Measurements from ENCODE around the gene OVCH1.
"Not testable (repeated sequence)": the region's sequence is repeated elsewhere in the genome, so short reads cannot be mapped to it uniquely, and the experiment has no call there.

OVCH1 gene

DNA sequence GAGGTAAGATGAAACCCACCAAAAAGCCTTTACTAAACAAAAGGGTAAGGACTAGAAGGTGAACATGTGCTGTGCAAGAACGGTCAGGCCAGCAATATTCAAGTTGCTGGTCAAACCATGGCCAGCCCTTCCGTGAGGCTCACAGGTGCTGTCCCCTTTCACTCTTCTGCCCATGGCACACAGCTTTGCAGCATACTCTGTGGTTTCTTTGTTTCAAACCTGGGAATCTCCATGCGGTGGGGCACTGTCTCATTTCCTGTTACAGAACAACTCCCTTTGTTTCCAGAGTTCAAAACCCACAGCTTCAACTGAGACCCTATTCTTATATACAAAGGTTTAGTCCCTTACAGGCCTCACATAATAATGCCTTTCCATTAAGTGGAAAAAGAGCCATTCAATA is 1.7 kb upstream of the OVCH1 start:
- FAIRE-seq = no peak

DNA sequence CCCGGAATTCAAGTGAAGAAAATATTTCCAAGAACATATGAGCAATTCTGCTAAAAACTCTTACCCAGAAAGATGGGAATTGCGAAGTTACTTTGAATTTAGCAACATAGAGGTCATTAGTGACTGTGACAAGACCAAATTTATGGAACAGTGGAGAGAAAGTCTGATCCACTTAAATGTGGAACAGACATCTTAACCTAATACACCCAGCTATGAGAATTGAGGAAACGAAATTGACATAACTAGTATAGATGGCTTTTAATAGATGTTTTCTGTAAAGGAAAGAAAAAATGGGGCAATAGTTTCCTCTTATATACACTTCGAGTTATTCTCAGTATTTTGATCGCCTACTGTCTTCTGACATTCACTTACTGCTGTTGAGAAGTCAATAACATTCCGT is 4.6 kb downstream of the OVCH1 start:
- FAIRE-seq = no peak

DNA sequence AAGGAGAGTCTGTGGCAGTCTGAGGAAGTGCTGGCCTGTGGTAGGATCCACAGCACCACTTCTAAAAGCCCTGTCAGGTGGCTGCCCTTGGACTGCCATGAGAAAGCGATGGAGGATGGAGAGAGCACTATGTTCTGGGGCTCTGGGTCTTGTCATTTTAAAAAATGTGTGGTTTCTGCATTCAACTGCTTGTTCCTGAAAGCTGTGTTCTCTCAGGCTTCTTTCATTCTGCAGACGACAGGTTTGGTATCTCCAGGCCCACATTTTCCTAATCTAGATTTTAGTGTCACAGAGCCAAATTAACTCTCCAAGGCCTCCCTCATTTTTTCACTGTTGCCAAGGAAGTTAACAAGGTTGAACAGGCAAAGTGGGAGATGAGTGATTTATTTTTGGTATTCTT is 10.5 kb downstream of the OVCH1 start:
- no peak for FAIRE-seq

DNA sequence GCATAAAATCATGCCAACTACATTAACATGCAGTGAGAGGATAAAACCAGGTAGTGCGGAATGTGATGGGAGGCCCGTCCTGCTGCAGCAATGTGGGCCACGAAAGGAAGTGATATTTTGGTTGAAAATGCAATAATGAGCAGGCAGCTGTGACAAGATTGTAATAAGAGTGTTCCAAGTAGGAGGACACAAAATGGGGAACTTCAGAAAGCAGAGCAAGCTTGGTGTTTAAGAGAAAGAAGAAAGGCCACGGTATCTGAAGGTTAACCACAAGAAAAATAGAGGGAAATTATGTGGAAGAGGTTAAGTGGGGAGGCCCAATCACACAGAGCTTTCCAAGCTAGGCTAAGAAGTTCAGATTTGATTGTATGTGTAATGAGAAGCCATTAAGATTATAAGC is 34.3 kb downstream of the OVCH1 start:
- FAIRE-seq = no peak

DNA sequence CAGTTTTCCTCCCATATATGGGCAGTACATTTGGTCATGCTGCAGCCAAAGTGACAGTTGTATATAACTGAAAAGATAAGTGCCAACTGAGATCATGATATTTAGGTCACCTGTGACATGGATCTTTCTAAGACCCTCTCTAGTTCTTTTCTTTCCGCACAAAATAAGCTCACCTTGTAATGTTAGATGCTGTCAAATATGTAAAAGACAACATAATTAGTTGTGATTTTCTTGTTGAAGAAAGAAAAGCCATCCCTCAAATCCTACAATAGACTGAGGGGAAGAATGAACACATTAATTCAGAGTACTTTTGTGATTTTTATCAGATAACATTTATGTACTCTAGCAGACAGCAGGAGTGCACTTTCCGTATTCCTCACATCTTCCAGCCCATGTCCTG is 37.4 kb downstream of the OVCH1 start:
- FAIRE-seq = no peak

DNA sequence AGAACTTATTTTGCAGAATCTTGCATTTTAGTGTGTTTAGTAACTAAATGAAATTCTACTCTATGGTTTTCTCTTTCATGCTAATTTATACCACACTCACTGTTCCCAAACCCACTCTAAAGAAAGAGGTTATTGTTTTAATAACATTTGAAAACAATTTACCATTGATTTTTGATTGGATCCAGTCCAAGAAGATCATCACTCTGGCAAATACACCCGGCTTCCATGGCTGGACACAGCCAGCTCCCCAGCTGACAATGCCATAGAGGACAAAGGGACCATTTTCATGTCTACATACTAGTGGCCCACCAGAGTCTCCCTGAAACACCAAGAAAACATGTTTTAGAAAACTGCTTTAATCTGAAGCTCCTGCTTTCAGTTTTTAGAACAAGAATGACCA is 42.4 kb downstream of the OVCH1 start:
- no peak for FAIRE-seq

DNA sequence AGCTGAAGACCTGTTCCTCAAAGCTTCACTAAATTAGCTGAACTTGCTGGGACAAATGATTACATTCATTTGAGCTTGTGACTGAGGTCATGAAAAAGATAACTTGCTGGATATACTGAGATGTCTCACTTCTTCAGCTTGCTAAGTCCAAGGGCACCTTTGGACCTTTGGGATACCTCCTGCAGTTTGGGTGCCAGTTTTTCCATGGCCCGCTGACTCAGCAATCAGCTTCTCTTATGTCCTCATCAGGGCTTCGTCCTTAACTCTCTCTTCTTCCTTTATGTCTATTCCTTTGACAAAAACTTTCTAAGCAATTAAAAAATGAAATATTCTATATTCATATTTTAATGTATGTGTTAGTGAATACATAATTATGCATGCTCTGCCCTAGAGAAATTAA is 45.6 kb downstream of the OVCH1 start:
- no peak for FAIRE-seq

DNA sequence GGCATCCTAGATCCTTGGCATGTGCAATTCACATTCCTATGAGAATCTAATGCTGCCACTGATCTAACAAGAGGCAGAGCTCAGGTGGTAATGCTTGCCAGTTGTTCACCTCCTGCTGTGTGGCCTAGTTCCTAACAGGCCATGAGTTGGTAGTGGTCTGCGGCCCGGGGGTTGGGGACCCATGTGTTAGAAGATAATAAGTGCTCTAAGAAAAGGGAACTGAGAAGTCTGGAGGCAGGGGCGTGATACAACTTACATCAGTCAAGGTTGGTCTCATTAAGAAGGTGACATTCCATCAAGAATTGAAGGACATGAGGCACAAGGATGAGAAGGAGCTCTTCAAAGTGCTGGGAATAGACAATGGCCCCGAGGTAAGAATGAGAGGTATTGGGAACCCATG is 49.3 kb downstream of the OVCH1 start:
- no peak for FAIRE-seq

DNA sequence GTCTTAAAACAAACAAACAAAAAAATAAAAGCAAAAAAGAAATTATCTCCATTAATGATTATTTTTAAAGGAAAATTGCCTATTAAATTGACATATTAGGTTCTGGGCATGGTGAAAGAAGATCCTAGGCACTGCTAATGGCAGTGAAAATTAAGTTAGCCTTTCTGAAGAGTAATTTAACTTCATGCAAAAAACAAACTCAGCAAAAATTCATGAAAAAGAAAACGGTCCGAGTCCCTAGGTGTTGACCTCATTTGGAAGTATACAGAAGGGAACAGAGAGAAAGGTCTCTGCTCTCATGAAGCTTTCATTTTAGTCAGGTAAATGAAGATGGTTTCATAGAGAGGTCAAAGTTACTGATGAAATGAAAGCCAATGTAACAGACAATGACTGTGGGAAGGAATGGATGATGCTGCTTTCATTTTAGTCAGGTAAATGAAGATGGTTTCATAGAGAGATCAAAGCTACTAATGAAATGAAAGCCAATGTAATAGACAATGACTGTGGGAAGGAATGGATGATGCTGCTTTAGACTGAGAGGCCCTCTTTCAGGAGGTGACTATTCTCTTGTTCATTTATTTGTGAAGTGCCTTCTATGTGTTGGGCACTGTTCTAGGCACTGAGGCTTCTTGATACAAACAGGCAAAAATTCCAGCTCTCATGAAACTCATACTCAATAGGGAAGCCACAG is 50.1 kb downstream of the OVCH1 start:
- FAIRE-seq = no peak

DNA sequence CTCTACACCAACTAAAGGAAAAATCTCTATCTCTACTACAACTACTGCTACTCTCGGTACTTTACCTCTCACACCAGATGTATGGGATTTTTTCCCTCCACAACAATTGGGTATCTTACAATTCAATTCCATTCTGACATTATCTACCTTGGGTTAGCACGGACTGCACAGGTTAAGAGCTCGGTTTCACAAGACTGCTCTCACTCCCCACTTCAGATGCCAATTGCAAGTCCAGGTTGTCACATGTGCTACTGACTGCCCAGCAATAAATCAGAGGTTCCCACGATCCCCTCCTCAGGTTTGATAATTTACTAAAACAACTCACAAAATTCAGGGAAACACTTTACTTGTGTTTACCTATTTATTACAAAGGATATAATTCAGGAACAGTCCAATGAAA is 58.0 kb downstream of the OVCH1 start:
- no peak for FAIRE-seq

DNA sequence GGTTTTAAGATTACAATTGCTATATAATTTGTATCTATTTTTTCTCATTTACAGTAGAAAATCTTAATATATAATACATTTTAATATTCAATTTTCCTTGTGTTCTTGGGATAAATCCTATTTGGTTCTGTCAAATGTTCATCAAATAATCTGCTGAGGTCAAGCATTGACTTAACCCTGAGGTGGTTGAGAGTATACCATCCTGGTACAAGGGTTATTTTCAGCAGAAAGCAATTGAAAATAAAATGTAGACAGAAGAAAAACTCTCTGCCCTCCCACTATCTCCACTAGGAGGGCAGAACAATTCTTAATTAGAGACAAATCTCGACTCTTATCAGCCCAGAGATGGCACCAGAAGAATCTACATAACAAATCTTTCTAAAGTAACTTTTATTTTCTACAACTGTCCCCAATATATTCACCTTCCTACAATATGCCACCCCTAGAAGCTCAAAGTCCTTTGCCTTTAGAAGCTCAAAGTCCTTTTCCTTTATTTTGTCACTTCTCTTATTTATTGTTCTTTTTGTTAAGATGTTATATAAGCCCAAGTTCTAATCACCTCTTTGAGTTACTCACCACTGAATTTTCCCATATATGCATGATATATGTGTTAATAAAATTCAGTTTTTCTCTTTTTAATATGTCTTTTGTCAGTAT is 58.6 kb downstream of the OVCH1 start:
- FAIRE-seq = no peak

DNA sequence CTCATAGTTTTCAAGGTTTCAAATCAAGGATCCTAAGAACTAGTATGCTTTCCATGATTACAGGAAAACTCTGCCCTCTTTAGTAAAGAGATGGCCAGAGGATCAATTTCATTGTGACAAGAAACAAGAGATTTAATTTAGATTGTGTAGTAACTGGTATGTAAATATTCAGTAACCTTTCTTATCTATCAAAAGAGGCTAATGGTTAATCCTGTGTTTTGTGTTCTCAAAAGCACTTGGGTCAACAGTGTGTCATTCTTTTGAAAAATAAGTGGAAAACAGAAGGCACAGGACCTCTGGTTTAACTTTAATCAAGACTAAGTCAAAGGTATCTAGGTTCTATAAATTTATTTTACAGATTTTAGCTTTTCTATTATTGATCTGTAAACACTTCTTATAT is 59.9 kb downstream of the OVCH1 start:
- FAIRE-seq = no peak

DNA sequence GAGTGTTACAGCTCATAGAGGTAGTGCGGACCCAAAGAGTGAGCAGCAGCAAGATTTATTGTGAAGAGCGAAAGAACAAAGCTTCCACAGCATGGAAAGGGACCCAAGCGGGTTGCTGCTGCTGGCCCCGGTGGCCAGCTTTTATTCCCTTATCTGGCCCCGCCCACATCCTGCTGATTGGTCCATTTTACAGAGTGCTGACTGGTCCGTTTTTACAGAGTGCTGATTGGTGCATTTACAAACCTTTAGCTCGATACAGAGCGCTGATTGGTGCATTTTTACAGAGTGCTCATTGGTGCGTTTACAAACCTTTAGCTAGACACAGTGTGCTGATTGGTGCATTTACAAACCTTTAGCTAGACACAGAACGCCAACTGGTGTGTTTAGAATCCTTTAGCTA is 60.7 kb downstream of the OVCH1 start:
- not testable (repeated sequence) for FAIRE-seq

DNA sequence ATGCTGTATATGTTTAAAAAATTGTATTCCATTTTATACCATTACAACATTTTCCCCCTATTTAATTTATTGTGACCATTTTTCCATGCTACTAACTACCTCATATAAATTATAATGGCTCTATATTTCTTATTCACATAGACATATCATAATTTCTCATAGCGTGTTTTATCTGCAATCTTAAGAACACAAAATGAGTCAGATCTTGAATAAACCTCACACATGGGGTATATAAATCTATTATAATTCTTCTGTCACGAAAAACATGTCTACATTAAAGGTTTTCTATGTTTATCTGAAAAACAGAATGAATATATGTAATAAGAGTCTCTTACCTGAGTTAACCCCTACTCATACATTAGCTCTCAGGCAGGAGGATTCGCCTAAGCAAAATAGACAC is 66.0 kb downstream of the OVCH1 start:
- no peak for FAIRE-seq

DNA sequence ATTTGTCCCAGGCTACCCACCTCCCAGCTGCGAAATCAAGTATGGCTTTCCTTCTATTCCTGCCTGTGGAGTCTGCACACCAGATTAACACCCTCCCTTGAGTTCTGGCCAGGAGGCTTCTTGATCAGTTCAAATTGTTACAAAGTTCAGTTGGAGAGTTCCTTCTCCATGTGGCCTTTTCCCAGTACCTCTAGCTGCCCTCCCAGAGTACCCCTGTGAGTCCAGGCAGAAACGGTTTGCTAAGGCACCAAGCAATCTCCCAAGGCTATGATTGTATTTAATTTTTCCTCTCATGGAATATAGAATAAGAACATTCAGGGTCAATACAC is 66.8 kb downstream of the OVCH1 start:
- no peak for FAIRE-seq

DNA sequence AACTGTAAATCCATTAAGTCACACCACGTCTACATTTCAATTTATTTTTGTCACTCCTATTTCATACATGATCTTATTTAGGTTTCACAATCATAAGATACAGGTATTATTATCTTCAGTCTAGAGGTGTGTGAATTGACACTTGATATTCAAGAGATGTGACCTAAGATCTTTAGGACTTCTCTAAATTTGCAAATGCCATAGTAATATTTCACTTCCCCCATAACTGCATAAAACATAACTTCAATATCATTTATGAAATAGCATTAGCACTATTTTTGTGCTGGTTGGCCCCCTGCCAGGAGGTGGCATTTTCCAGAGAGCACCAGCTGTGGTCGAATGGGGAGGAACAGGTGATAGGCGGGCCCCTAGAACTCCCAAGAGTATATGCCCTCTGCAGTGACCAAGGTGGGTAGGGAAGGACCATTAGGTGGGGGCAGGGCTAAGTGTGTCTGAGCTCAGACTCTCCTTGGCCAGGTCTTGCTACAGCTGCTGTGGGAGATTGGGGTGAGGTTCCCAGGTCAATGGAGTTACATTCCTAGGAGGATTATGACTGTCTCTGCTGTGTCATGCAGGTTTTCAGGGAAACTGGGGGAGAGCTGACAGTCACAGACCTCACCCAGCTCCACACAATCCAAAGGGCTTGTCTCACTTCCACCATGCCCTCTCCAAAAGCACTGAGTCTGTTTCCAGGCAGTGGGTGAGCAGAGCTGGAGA is 67.3 kb downstream of the OVCH1 start:
- FAIRE-seq = no peak

DNA sequence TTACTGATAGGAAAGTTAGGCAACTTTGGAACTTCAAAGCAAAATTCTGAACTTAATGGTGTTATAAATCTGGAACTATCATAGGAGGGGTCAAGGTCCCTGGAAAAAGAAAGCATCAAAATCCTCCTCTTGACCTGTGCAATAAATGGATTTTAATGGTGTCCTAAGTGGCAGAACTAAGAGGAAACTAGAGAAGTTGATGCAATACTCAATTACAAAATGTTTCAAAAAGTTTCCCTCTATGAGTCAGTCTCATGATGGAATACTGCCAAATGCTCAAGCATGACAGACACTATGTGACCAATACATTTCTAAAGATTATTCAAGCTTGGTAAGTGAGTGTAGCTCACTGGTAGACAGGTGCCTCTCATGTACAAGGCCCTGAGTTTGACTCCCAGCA is 68.9 kb downstream of the OVCH1 start:
- FAIRE-seq = no peak

DNA sequence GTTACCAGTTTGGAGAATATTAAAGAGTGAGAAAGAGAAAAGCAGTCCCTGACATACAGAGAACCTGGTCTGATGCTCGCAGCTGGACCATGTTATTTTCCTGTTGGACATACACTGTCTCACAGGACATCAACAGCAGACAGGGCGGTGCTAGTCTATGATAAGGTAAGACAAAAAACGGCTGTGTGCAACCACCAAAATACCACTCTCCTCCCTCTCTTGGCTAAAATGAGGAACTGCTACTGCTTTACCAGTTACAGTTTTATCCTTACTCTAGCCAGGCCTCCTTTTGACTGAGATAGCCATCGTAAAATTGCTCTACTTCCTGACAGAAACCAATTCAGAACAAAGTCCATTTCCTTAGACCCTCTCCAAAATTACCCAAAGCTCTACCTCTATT is 69.5 kb downstream of the OVCH1 start:
- FAIRE-seq = no peak

DNA sequence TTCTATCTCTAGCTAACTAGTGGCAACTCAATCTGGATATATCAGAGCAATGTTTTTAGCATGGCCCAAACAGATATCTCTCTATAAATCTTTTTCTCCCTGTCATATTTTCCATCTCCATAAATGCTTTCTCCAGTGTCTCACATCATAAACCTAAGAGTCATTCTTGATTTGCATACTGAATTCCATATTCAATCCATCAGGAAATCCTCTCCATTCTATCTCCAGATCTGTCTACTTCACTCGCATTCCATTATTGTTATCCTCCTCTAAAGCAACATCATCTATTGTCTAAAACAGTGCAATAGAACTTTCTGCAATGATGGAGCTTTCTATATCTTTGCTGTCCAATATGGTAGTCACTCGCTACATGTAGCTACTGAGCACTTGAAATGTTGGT is 71.0 kb downstream of the OVCH1 start:
- no peak for FAIRE-seq

DNA sequence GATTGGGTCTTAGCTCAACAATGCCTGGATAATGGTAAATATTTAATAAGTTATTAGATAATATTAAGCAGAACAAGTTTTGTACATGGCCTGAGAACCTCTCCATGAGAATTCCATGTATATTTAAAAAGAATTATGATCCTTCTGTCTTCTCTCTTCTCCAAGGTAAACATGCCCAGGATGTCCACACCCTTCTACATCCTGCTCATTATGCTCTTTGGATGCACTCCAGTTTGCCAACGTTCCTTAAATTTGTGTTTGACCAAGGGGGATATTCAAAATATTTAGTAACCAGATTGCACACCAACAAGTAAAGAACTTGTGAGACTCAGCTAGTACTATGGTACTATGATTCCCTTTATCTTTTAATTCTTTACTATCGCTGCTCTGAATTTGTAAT is 71.8 kb downstream of the OVCH1 start:
- FAIRE-seq = no peak

DNA sequence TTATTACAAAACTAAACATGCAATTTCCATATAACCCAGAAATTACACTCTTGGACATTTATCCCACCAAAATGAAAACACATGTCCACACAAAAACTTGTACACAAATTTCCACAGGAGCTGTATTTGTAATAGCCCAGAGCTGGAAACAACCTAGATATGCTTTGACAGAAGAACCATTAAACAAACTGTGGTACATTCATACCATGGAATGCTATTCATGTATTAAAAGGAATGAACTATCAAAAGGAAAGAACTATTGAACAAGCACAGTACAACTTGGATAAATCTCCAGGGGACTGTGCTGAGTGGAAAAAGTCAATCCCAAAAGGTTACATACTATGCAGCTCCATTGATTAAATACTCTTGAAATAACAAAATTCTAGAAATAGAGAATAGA is 80.7 kb downstream of the OVCH1 start:
- no peak for FAIRE-seq

DNA sequence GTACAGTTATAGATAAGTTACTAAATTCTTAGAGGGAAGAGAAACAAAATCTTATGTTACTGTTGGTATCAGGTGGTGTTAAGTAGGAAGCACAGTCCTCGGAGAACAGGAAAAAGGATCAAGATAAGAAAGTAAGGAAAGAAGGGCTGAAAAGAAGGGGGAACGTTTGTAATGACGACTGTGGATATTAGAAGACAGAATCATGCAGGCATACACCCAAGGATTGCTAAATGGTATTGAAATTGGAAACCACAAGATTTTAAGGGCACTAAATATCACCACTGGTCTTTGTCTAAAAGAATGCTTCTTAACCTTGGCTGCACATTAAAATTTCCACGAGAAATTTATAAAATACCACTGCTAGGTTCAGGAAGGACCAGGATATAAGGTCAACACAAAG is 82.4 kb downstream of the OVCH1 start:
- FAIRE-seq = no peak

DNA sequence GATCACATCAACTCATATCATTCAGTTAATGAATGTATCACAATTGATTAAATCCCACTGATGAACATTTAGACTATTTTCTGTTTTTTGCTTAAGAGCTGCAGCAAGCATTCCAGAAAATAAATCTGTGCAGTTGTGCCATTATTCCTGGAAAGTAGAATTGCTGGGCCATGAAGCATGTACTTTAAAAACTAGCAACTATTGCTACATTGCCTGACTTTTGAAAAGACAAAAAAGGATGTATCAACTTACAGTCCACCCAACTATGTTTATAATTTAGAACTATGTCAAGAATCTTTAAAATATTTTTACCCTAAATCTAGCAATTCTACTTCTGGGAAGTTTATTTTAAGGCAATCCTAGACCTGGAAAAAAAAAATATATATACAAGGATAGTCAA is 83.1 kb downstream of the OVCH1 start:
- FAIRE-seq = no peak

DNA sequence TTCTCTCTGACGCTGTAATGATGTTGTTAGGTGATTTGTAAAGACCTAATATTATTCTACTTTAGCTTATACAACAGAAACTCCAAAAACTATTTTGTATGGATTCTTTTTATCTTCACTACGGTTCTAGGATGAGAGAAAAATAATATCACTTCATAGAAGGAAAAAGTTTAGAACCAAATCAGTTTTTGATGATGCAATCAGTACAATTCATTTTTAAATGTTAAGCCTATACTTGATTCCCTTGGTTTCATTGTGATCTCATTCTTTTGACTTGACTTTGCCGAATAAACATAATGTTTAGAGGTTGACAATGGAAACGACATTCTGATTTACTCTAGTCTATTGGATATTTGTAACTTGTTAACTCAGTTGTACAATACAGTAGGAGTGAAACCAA is 91.9 kb downstream of the OVCH1 start:
- no peak for FAIRE-seq

DNA sequence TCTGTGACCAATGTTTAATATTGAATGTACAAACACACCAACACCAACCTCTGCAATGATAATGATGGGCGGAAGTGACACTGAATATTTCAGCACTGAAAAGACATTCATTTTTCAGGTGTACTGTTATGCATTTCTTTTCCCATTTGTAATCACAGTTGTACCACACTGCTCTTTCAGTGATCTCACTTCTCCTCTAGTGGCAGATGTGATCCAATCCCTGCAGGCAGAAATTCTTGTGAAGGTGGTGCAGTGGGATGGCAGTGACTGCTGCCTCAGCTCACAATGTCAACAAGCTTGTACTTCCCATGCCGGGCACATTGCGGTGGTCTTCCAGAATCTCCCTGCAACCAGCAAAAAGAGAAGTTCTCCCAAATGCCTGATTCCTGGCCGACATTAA is 93.5 kb downstream of the OVCH1 start:
- no peak for FAIRE-seq
